ENCODE results near the gene STAB2. TPM values are rescaled to one million over a fixed set of nuclear protein-coding genes. Genes with fewer than 3 reads are reported as not detected.

Gene STAB2
- total and polyA plus RNA-seq, 2 of the 8 experiments (the other 6 are each of a cell fraction or from before 2014, with no cell fraction given) = not detected

DNA sequence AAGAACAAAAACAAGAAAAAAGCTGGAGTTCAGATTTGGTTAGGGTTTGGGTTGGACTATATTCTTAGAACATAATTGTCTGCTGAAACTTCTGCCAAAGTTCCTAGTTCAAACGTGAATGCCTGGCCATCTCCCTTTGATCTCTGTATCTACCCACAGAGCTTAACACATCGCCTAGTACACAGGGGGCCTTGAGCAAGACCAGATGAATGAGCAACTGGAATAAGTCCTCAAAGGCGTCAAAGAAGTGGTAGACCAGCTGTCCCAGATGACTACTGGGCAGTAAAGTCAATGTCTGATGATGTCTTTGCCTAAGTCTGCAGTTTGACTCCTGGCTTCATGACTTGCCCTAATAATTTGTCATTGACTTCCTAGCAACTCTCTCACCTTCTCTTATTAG, 13.9 kb upstream of the STAB2 start:
- Histone ChIP-seq H3K14ac (ENCODE audit: insufficient read length) (no peak overlapping the region), H4K8ac (ENCODE audit: extremely low read depth, insufficient read depth, low read length) (no peak overlapping the region), H4K5ac (ENCODE audit: insufficient read length, low read depth, low read length) (no peak overlapping the region), H2BK15ac (ENCODE audit: low read length) (no peak overlapping the region), H3K4ac (replicated peaks; ENCODE audit: insufficient read length, low read depth, low read length) (no peak overlapping the region), H2BK20ac (ENCODE audit: low read length) (no peak overlapping the region), H3K36me3 (ENCODE audit: control insufficient read depth in 2 of 4, insufficient read depth in 4 of 4, low read length in 3 of 4) (no peaks in the 10 kb centered on the region), H3K4me3 (ENCODE audit: extremely low read depth in 1 of 4, insufficient read depth in 2 of 4, low read depth in 3 of 4, low read length in 4 of 4) (no peak overlapping the region), H4K91ac (replicated peaks; ENCODE audit: insufficient read length, low read length) (no peak overlapping the region), H3K4me2 (ENCODE audit: insufficient read depth in 1 of 2, low read depth in 2 of 2, low read length in 2 of 2) (no peak overlapping the region), H3K23ac (ENCODE audit: insufficient read length) (no peak overlapping the region), H2BK5ac (ENCODE audit: low read depth, low read length) (no peak overlapping the region), H2AK5ac (ENCODE audit: low read depth, low read length) (no peak overlapping the region), H3K23me2 (ENCODE audit: low read depth, low read length) (no peaks in the 10 kb centered on the region), H3K79me2 (ENCODE audit: control insufficient read depth in 1 of 2, insufficient read depth in 2 of 2, low read length in 2 of 2) (no peaks in the 10 kb centered on the region), H3K18ac (ENCODE audit: extremely low read depth, low read length) (no peak overlapping the region), H3K27me3 (replicated peaks in 1 of 4; ENCODE audit: control insufficient read depth in 3 of 4, extremely low read depth in 1 of 4, insufficient read depth in 3 of 4, low read length in 3 of 4) (no peaks in the 10 kb centered on the region; a peak in 1 of 7 replicates), H2AFZ (ENCODE audit: low read length) (no peak overlapping the region), H3K56ac (replicated peaks; ENCODE audit: insufficient read length, low read depth, low read length) (no peak overlapping the region), H3K9ac (replicated peaks in 1 of 4; ENCODE audit: extremely low read depth in 1 of 4, low read depth in 3 of 4, low read length in 3 of 4) (no peak overlapping the region), H4K20me1 (replicated peaks in 1 of 2; ENCODE audit: control insufficient read depth in 1 of 2, insufficient read depth in 2 of 2, low read length in 2 of 2) (no peaks in the 10 kb centered on the region), H3K79me1 (ENCODE audit: low read depth, low read length) (no peaks in the 10 kb centered on the region), H3K9me3 (ENCODE audit: insufficient read depth in 2 of 2, low read depth in 1 of 2, low read length in 1 of 2) (no peaks in the 10 kb centered on the region), H3K4me1 (replicated peaks in 1 of 4; ENCODE audit: control insufficient read depth in 3 of 4, insufficient read depth in 4 of 4, low read length in 3 of 4) (peaks cover 0 to 6% (median 4%) of the 10 kb centered on the region in 4 experiments; a peak in 3 of 7 replicates), H2BK120ac (replicated peaks; ENCODE audit: low read depth, low read length) (no peak overlapping the region), H2BK12ac (ENCODE audit: low read depth, low read length) (no peak overlapping the region), H3K27ac (ENCODE audit: low read depth, low read length) (no peak overlapping the region)
- no peak for FAIRE-seq
- DNase-seq (ENCODE audit: low read depth in 1 of 2, low spot score in 2 of 2) = no peak
- 74% methylated on average over 3 of the region's 3 CpGs; no CpG with 5 or more reads in 1 of the 2 experiments for WGBS, 2 experiments (ENCODE audit: extremely low coverage in 1 of 2, insufficient coverage in 1 of 2, insufficient read length in 1 of 2, insufficient replicate concordance in 2 of 2, low coverage in 1 of 2, low lambda C conversion rate in 2 of 2, missing lambda C conversion rate in 1 of 2)
- no peak for TF ChIP-seq RXRA (IDR thresholded peaks at IDR 0.05; ENCODE audit: insufficient read depth, low read depth, low read length)
- TF ChIP-seq GTF2F1 (IDR thresholded peaks at IDR 0.05; ENCODE audit: borderline replicate concordance, low read depth, low read length) = no peak
- TF ChIP-seq USF2 (IDR thresholded peaks at IDR 0.05; ENCODE audit: low read length) = no peak
- ChIA-PET CTCF (ENCODE audit: partially characterized antibody) (interaction anchor here (0.9 to 7.0 kb wide), 9 partner anchors 9 to 690 kb away, joined by 3 to 70 read pairs (median 3); no protein-coding TSS in a partner anchor), POLR2A (ENCODE audit: partially characterized antibody) (no interaction called here)
